Measurements from ENCODE around the gene PTPN5. TPM values are rescaled to one million over a fixed set of nuclear protein-coding genes. Genes with fewer than 3 reads are reported as not detected.

The PTPN5 gene
- total RNA-seq, 1 experiment from 2014 or later: not detected

- no peak for DNase-seq
- TF ChIP-seq CTCF (conservative IDR thresholded peaks at IDR 0.05) (no peak), EZH2 (IDR thresholded peaks at IDR 0.05; ENCODE audit: low read depth) (no peak)
- intact Hi-C loops (cut with micrococcal nuclease; ENCODE audit: unreplicated experiment): loop anchor here (10.0 kb wide), 1 partner anchor 493 kb away; the partner anchor contains the start of gene SAA2
- H3K4me1 ChIP-seq (replicated peaks; ENCODE audit: insufficient read depth): no peaks in the 10 kb centered on the region
- no peak overlapping the region for H3K4me3 ChIP-seq
- H3K4me2 ChIP-seq: no peak overlapping the region
- H4K20me1 ChIP-seq (ENCODE audit: insufficient read depth): no peaks in the 10 kb centered on the region
- no peak overlapping the region for H3K27ac ChIP-seq
- no peaks in the 10 kb centered on the region for H3F3A ChIP-seq (ENCODE audit: insufficient read depth, low read depth)
- no peak overlapping the region for H2AFZ ChIP-seq
- H3K27me3 ChIP-seq (ENCODE audit: insufficient read depth, low read depth): peaks cover 5% of the 10 kb centered on the region; the same call in 1 of the 2 replicates
- no peaks in the 10 kb centered on the region for H3K9me3 ChIP-seq (ENCODE audit: insufficient read depth, low read depth)
- no peaks in the 10 kb centered on the region for H3K79me2 ChIP-seq (ENCODE audit: low read depth)
- CTCF ChIA-PET: no interaction called here
- no TSS peak for BruUV-seq (replicated peaks)
- H3K36me3 ChIP-seq (ENCODE audit: low read depth): no peaks in the 10 kb centered on the region
- no peaks in the 10 kb centered on the region for H3K9me2 ChIP-seq (ENCODE audit: insufficient read depth)
- POLR2A ChIA-PET (ENCODE audit: unreplicated experiment): no interaction called here
These were observed 54.0 kb downstream of the PTPN5 start for GRCh38 chr11:18737642-18738041.

GRCh38 chr11:18736590-18737148 lies 54.9 kb downstream of the PTPN5 start:
- no peaks in the 10 kb centered on the region for H3K4me1 ChIP-seq (replicated peaks; ENCODE audit: insufficient read depth)
- intact Hi-C loops (cut with micrococcal nuclease; ENCODE audit: unreplicated experiment): loop anchor here (10.0 kb wide), 1 partner anchor 492 kb away; the partner anchor contains the start of gene SAA2
- no peaks in the 10 kb centered on the region for H3F3A ChIP-seq (ENCODE audit: insufficient read depth, low read depth)
- H2AFZ ChIP-seq: no peak overlapping the region
- no TSS peak for BruUV-seq (replicated peaks)
- no peaks in the 10 kb centered on the region for H3K79me2 ChIP-seq (ENCODE audit: low read depth)
- TF ChIP-seq CTCF (conservative IDR thresholded peaks at IDR 0.05): no peak
- no peak for TF ChIP-seq EZH2 (IDR thresholded peaks at IDR 0.05; ENCODE audit: low read depth)
- H3K9me3 ChIP-seq (ENCODE audit: insufficient read depth, low read depth): no peaks in the 10 kb centered on the region
- no peak overlapping the region for H3K4me2 ChIP-seq
- ChIA-PET CTCF (no interaction called here), POLR2A (ENCODE audit: unreplicated experiment) (no interaction called here)
- H3K27ac ChIP-seq: no peak overlapping the region
- H3K9me2 ChIP-seq (ENCODE audit: insufficient read depth): no peaks in the 10 kb centered on the region
- no peaks in the 10 kb centered on the region for H3K36me3 ChIP-seq (ENCODE audit: low read depth)
- H3K27me3 ChIP-seq (ENCODE audit: insufficient read depth, low read depth): peaks cover 5% of the 10 kb centered on the region; the same call in 1 of the 2 replicates
- DNase-seq: no peak
- H4K20me1 ChIP-seq (ENCODE audit: insufficient read depth): no peaks in the 10 kb centered on the region
- no peak overlapping the region for H3K4me3 ChIP-seq

GRCh38 chr11:18733202-18733601 lies 58.4 kb downstream of the PTPN5 start:
- CTCF ChIA-PET: no interaction called here
- no peak overlapping the region for H3K27ac ChIP-seq
- H3K79me2 ChIP-seq (ENCODE audit: low read depth): no peaks in the 10 kb centered on the region
- no TSS peak for BruUV-seq (replicated peaks)
- no peaks in the 10 kb centered on the region for H3K36me3 ChIP-seq (ENCODE audit: low read depth)
- no peaks in the 10 kb centered on the region for H4K20me1 ChIP-seq (ENCODE audit: insufficient read depth)
- no peaks in the 10 kb centered on the region for H3K4me1 ChIP-seq (replicated peaks; ENCODE audit: insufficient read depth)
- POLR2A ChIA-PET (ENCODE audit: unreplicated experiment): no interaction called here
- intact Hi-C loops (cut with micrococcal nuclease; ENCODE audit: unreplicated experiment): loop anchor here (2.0 to 10.0 kb wide), 3 partner anchors 32 to 488 kb away; partner anchors contain the start of gene SAA2
- no peak overlapping the region for H3K4me3 ChIP-seq
- H3K4me2 ChIP-seq: no peak overlapping the region
- no peak for DNase-seq
- no peak for TF ChIP-seq CTCF (conservative IDR thresholded peaks at IDR 0.05)
- no peak for TF ChIP-seq EZH2 (IDR thresholded peaks at IDR 0.05; ENCODE audit: low read depth)
- H3F3A ChIP-seq (ENCODE audit: insufficient read depth, low read depth): no peaks in the 10 kb centered on the region
- H2AFZ ChIP-seq: no peak overlapping the region
- peaks cover 5% of the 10 kb centered on the region; the same call in 1 of the 2 replicates for H3K27me3 ChIP-seq (ENCODE audit: insufficient read depth, low read depth)
- H3K9me3 ChIP-seq (ENCODE audit: insufficient read depth, low read depth): no peaks in the 10 kb centered on the region
- no peaks in the 10 kb centered on the region for H3K9me2 ChIP-seq (ENCODE audit: insufficient read depth)

All from PC-9 (cell line).